Uterus (tissue), 4 donors: ENCODE data around the gene CHMP1B. TPM values are rescaled to one million over a fixed set of nuclear protein-coding genes. Genes with fewer than 3 reads are reported as not detected.

Experiments
- DNase-seq, 2 donors: peaks; one replicate each; pipeline ENCODE4 v3.0.0-alpha.2; 2019 to 2020
- H3K27ac ChIP-seq, 2 donors: fragments of 200-600 bp; sonication (generic); 1 replicate in 1 of 2; 2 replicates in 1 of 2; pipeline ENCODE4 v1.5.1; 2016 to 2018
- H3K27me3 ChIP-seq, 2 donors: fragments of 200-600 bp; sonication (generic); one replicate each; pipeline ENCODE4 v1.5.1; 2018 to 2019; ENCODE audit warnings: control low read depth in 1 of 2
- H3K36me3 ChIP-seq, 2 donors: fragments of 200-600 bp; sonication (generic); one replicate each; pipeline ENCODE4 v1.5.1; 2019; ENCODE audit warnings: control low read depth in 1 of 2
- H3K4me1 ChIP-seq, 2 donors: fragments of 200-600 bp; sonication (generic); one replicate each; pipeline ENCODE4 v1.5.1; 2018 to 2019; ENCODE audit warnings: control low read depth in 1 of 2
- H3K4me3 ChIP-seq, 2 donors: fragments of 200-600 bp; sonication (generic); 1 replicate in 1 of 2; 2 replicates in 1 of 2; pipeline ENCODE4 v1.5.1; 2018 to 2019; ENCODE audit warnings: mild to moderate bottlenecking in 1 of 2
- H3K9me3 ChIP-seq, 2 donors: fragments of 200-600 bp; sonication (generic); one replicate each; pipeline ENCODE4 v1.5.1; 2019; ENCODE audit warnings: control low read depth in 1 of 2
- POLR2A ChIP-seq, 2 donors: fragments of 450-650 bp; IDR thresholded peaks; one replicate each; pipeline ENCODE4 v1.6.1; 2016; ENCODE audit warnings: antibody characterized with exemption in 2 of 2, mild to moderate bottlenecking in 1 of 2, moderate library complexity in 1 of 2
- intact Hi-C: fragments of 100-400 bp; cut with DNase I; formaldehyde crosslinking; loops from one replicate; pipeline ENCODE4 v1.15.1; 2023; ENCODE audit warnings: low total_unique reads
- total RNA-seq, 4 donors: library from RNA; depleted of rRNA in 3 of 4; stranded (reverse); fragments of >200 nt in 3 of 4; gene quantifications; one replicate each; pipeline versions ENCODE4 v1.1.0 to v1.2.4, GENCODE V29; 2014 to 2023
- TF ChIP-seq, protein P1 (sequence below), 4 experiments: fragments of 200-600 bp in 2 of 4; fragments of 450-650 bp in 2 of 4; sonication (generic) in 2 of 4; IDR thresholded peaks; one replicate each; pipeline ENCODE4 v1.5.1; 2016 to 2019; ENCODE audit warnings: antibody characterized with exemption in 4 of 4, mild to moderate bottlenecking in 2 of 4, moderate library complexity in 1 of 4
- donor health status: DM: yes; HTN: yes; CAD: no.

CHMP1B gene, protein sequence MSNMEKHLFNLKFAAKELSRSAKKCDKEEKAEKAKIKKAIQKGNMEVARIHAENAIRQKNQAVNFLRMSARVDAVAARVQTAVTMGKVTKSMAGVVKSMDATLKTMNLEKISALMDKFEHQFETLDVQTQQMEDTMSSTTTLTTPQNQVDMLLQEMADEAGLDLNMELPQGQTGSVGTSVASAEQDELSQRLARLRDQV
- 10 to 100 TPM in 3 of 4 donors, 1 to 10 TPM in 1; 8.2 to 65.0 (median 17.5) TPM for total RNA-seq

DNA sequence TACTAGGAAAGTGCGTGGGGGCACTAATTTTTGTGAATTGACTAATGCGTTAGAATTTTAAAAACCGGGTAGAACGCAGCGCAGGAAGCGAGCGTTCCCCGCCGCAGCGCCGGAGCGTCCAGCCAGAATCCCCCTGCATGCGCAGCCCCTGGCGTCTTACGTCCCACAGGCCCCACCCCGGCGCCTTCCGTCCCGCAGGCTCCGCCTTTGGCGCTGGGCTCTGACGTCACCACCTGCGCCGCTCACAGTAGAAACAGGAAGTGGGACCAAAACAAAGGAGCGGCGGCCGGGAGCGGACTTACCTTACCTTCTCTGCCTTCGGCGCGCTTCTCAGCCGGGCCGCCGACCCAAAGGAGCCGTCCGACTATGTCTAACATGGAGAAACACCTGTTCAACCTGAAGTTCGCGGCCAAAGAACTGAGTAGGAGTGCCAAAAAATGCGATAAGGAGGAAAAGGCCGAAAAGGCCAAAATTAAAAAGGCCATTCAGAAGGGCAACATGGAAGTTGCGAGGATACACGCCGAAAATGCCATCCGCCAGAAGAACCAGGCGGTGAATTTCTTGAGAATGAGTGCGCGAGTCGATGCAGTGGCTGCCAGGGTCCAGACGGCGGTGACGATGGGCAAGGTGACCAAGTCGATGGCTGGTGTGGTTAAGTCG lies at the start of gene CHMP1B:
Gene CHMP1B (plus strand): TSS at position 268 of the 660 bp plus-strand sequence. CDS start 99 bp downstream, at position 367.
- intact Hi-C loops: no loop called here
- DNase-seq: peak; percentile 98
- Histone ChIP-seq H3K9me3 (no peaks in the 10 kb centered on the region), H3K4me1 (no peaks in the 10 kb centered on the region), H3K4me3 (peak within 1 kb of the TSS; percentile 90 to 99), H3K27me3 (no peaks in the 10 kb centered on the region), H3K36me3 (no peaks in the 10 kb centered on the region), H3K27ac (peak within 1 kb of the TSS; percentile 88 to 90)
- TF ChIP-seq, protein P1, sequence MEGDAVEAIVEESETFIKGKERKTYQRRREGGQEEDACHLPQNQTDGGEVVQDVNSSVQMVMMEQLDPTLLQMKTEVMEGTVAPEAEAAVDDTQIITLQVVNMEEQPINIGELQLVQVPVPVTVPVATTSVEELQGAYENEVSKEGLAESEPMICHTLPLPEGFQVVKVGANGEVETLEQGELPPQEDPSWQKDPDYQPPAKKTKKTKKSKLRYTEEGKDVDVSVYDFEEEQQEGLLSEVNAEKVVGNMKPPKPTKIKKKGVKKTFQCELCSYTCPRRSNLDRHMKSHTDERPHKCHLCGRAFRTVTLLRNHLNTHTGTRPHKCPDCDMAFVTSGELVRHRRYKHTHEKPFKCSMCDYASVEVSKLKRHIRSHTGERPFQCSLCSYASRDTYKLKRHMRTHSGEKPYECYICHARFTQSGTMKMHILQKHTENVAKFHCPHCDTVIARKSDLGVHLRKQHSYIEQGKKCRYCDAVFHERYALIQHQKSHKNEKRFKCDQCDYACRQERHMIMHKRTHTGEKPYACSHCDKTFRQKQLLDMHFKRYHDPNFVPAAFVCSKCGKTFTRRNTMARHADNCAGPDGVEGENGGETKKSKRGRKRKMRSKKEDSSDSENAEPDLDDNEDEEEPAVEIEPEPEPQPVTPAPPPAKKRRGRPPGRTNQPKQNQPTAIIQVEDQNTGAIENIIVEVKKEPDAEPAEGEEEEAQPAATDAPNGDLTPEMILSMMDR (IDR thresholded peaks at IDR 0.05): peak in 1 of 4 experiments; percentile 27
- peak; percentile 95 to 96 for TF ChIP-seq POLR2A (IDR thresholded peaks at IDR 0.05)

DNA sequence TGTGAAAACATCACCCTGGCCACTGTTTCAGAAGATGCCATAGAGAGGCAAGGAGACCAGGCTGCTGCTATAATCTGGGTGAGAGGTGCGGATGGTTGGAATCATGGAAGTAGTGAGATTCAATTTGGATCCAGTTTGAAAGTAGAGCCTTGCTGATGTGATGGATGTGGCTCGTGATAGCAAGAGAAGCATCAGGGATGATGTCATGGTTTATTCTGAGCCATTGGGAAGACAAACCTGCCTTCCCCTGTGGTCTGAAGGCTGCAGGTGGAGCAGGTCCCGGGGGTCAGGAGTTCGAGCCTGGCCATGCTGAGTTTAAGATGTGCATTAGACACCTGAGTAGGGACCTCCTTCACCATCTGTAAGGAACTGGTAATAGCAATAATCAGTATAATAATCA lies 49.6 kb upstream of the CHMP1B start:
- Histone ChIP-seq H3K4me1 (no peaks in the 10 kb centered on the region), H3K27me3 (no peaks in the 10 kb centered on the region), H3K36me3 (no peaks in the 10 kb centered on the region), H3K4me3 (no peak overlapping the region), H3K27ac (no peak overlapping the region), H3K9me3 (no peaks in the 10 kb centered on the region)
- DNase-seq: no peak
- TF ChIP-seq, protein P1 (IDR thresholded peaks at IDR 0.05): no peak
- TF ChIP-seq POLR2A (IDR thresholded peaks at IDR 0.05): no peak
- intact Hi-C loops: no loop called here

DNA sequence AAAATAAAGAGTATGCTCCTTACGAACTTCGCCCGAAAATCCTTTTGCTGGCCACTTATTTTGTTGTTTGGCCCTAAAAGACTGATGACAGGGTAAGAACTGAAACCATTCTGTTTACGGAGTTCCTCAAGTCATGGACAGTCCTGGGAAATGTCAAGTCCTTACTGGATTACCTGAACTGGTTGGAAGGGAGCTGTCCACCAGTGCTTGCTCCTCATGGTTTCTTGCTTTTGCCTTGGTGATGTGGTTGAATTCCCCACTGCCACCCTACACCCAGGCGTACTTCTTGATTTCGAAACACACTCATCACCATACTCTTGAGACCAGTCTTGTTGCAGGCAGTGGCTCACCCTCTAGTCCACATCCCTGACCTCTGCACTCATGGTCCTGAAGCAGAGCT lies 49.1 kb upstream of the CHMP1B start:
- TF ChIP-seq, protein P1 (IDR thresholded peaks at IDR 0.05): no peak
- no peak for TF ChIP-seq POLR2A (IDR thresholded peaks at IDR 0.05)
- H3K4me1 ChIP-seq: no peaks in the 10 kb centered on the region
- intact Hi-C loops: no loop called here
- no peaks in the 10 kb centered on the region for H3K36me3 ChIP-seq
- no peaks in the 10 kb centered on the region for H3K9me3 ChIP-seq
- no peak for DNase-seq
- H3K27ac ChIP-seq: no peak overlapping the region
- H3K4me3 ChIP-seq: no peak overlapping the region
- no peaks in the 10 kb centered on the region for H3K27me3 ChIP-seq

- TF ChIP-seq POLR2A (IDR thresholded peaks at IDR 0.05): no peak
- TF ChIP-seq, protein P1 (IDR thresholded peaks at IDR 0.05): no peak
- Histone ChIP-seq H3K36me3 (no peaks in the 10 kb centered on the region), H3K27me3 (no peaks in the 10 kb centered on the region), H3K4me1 (no peaks in the 10 kb centered on the region), H3K27ac (no peak overlapping the region), H3K4me3 (no peak overlapping the region), H3K9me3 (no peaks in the 10 kb centered on the region)
- intact Hi-C loops: no loop called here
- no peak for DNase-seq
These were observed 48.6 kb upstream of the CHMP1B start for GRCh38 chr18:11802586-11802985.

- TF ChIP-seq, protein P1 (IDR thresholded peaks at IDR 0.05): no peak
- TF ChIP-seq POLR2A (IDR thresholded peaks at IDR 0.05): no peak
- H3K9me3 ChIP-seq: no peaks in the 10 kb centered on the region
- H3K4me1 ChIP-seq: no peaks in the 10 kb centered on the region
- no peak for DNase-seq
- intact Hi-C loops: no loop called here
- no peak overlapping the region for H3K4me3 ChIP-seq
- H3K27me3 ChIP-seq: no peaks in the 10 kb centered on the region
- H3K27ac ChIP-seq: no peak overlapping the region
- H3K36me3 ChIP-seq: no peaks in the 10 kb centered on the region
These were observed 44.0 kb upstream of the CHMP1B start for GRCh38 chr18:11807233-11807632.
